Measurements from ENCODE around the gene MTCL1.

- TF ChIP-seq CTCF (IDR thresholded peaks at IDR 0.05) (no peak), POLR2A (IDR thresholded peaks at IDR 0.05) (no peak)
Observed at GRCh38 chr18:8806100-8806797, 100.9 kb downstream of the MTCL1 start.

Data from right lobe of liver (tissue), 4 donors.